Measurements from ENCODE around the gene RIPOR2. TPM values are rescaled to one million over a fixed set of nuclear protein-coding genes. Genes with fewer than 3 reads are reported as not detected.

Gene RIPOR2
- total and polyA plus RNA-seq, 2 donors (not counting 3 experiments of a cell fraction or from before 2014, with no cell fraction given): 0.10 TPM; not detected in 1

DNA sequence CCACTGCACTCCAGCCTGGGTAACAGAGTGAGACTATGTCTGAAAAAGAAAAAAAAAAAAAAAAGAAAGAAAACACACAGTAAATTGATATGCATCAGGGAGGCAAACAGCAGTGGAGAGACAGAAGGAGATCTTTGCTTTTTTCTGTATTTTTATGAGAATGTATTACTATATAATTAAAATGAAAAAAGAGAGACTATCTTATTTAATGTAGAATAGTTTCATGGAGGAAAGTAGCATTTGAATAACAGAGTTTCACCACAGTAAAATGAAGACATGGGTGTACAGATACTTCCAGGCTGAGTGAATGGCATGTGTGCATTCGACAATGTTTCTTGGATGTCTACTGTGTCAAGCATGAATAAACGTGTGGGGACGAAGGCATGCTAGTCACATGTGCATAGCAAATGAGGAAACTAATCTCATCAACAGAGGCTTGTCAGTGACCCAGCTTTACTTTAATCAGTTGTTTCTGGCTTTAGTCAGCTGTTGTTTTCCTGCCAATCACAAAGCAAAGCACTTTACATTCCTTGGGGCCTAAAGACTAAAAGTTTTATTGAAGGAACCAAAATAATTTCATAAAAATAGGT is 81.6 kb downstream of the RIPOR2 start:
- Histone ChIP-seq H3K4me3 (replicated peaks in 1 of 3; ENCODE audit: insufficient read depth in 1 of 3, low read depth in 1 of 3, low read length in 3 of 3) (no peak overlapping the region), H4K20me1 (replicated peaks; ENCODE audit: control insufficient read depth, extremely low read depth, insufficient read depth, low read length) (no peaks in the 10 kb centered on the region), H3K9me1 (replicated peaks; ENCODE audit: control insufficient read depth, extremely low read depth, insufficient read depth, low read length) (no peaks in the 10 kb centered on the region), H3K36me3 (ENCODE audit: control insufficient read depth in 2 of 2, extremely low read depth in 1 of 2, insufficient read depth in 2 of 2, low read length in 2 of 2) (no peaks in the 10 kb centered on the region), H3K4me2 (ENCODE audit: insufficient read depth, low read length) (no peak overlapping the region), H2AFZ (ENCODE audit: low read depth, low read length) (no peak overlapping the region), H3K4me1 (ENCODE audit: control insufficient read depth, extremely low read depth, insufficient read depth, low read length) (no peaks in the 10 kb centered on the region), H3K27me3 (ENCODE audit: control insufficient read depth in 2 of 2, insufficient read depth in 2 of 2, low read length in 2 of 2) (no peaks in the 10 kb centered on the region), H3K9ac (replicated peaks; ENCODE audit: extremely low read depth, insufficient read depth, low read length) (no peak overlapping the region), H3K27ac (ENCODE audit: insufficient read depth, low read depth, low read length) (no peak overlapping the region), H3K9me3 (replicated peaks; ENCODE audit: control insufficient read depth, insufficient read depth, low read length) (no peaks in the 10 kb centered on the region), H3K79me2 (ENCODE audit: control insufficient read depth, insufficient read depth, low read length) (no peaks in the 10 kb centered on the region)
- BruUV-seq (replicated peaks): no TSS peak
- dilution Hi-C loops (cut with MboI; ENCODE audit: extremely low pct_ligation_motif_present, low sequenced_read_pairs): no loop called here
- DNase-seq (ENCODE audit: low read depth, low spot score) (no peak), FAIRE-seq (no peak)
- ChIA-PET CTCF (no interaction called here), POLR2A (no interaction called here)
- intact Hi-C loops (cut with micrococcal nuclease): no loop called here
- no peak for TF ChIP-seq MAX (IDR thresholded peaks at IDR 0.05; ENCODE audit: insufficient read depth, insufficient read length)
- TF ChIP-seq POLR2A (IDR thresholded peaks at IDR 0.05; ENCODE audit: low read depth, low read length): no peak
- TF ChIP-seq JUN (IDR thresholded peaks at IDR 0.05; ENCODE audit: borderline replicate concordance, insufficient read depth, insufficient read length, low read depth): no peak
- TF ChIP-seq FOS (IDR thresholded peaks at IDR 0.05; ENCODE audit: borderline replicate concordance, insufficient read depth, low read length): no peak
- no peak for TF ChIP-seq CTCF (IDR thresholded peaks at IDR 0.05; ENCODE audit: extremely low read depth in 1 of 2, insufficient read depth in 1 of 2, low read depth in 1 of 2, low read length in 2 of 2)
- no peak for TF ChIP-seq GATA2 (IDR thresholded peaks at IDR 0.05; ENCODE audit: insufficient read depth, insufficient read length, low read depth, low read length)
- no peak for TF ChIP-seq EZH2 (IDR thresholded peaks at IDR 0.05; ENCODE audit: borderline replicate concordance, low read depth, low read length, severe bottlenecking)

Data from endothelial cell of umbilical vein (primary cell).